Measurements from ENCODE around the gene LRCOL1. TPM values are rescaled to one million over a fixed set of nuclear protein-coding genes. Genes with fewer than 3 reads are reported as not detected.
A peak's percentile ranks its signal among the peaks of the same experiment; 100 is the strongest.

LRCOL1 gene
- total and polyA plus RNA-seq, 2 of the 8 experiments (the other 6 are each of a cell fraction or from before 2014, with no cell fraction given): not detected

GRCh38 chr12:132561427-132562156, 48.8 kb downstream of the LRCOL1 start (continued):
- no peak for TF ChIP-seq CHD7 (IDR thresholded peaks at IDR 0.05; ENCODE audit: insufficient replicate concordance, low read length)
- TF ChIP-seq KDM5A (IDR thresholded peaks at IDR 0.05; ENCODE audit: low read length): no peak
- no peak for TF ChIP-seq ATF3 (IDR thresholded peaks at IDR 0.05; ENCODE audit: insufficient read depth, low read depth, low read length)
- TF ChIP-seq MAX (IDR thresholded peaks at IDR 0.05): no peak
- TF ChIP-seq POLR2AphosphoS5 (IDR thresholded peaks at IDR 0.05; ENCODE audit: low read depth, low read length): no peak
- TF ChIP-seq NANOG (IDR thresholded peaks at IDR 0.05; ENCODE audit: insufficient read depth, low read depth, low read length, poor library complexity, severe bottlenecking): no peak
- no peak for TF ChIP-seq TAF1 (IDR thresholded peaks at IDR 0.05; ENCODE audit: low read depth, low read length)
- no peak for TF ChIP-seq ZNF274 (IDR thresholded peaks at IDR 0.05; ENCODE audit: borderline replicate concordance, extremely low read depth, low read length)
- peak; percentile 55 to 59 for TF ChIP-seq RAD21 (IDR thresholded peaks at IDR 0.05 in 1 of 2, conservative IDR thresholded peaks at IDR 0.05 in 1 of 2; ENCODE audit: low read depth in 2 of 2, low read length in 2 of 2)

All from H1 (cell line).